Omental fat pad (tissue), 4 donors: ENCODE data around the gene HOXA7. TPM values are rescaled to one million over a fixed set of nuclear protein-coding genes. Genes with fewer than 3 reads are reported as not detected.
A peak's percentile ranks its signal among the peaks of the same experiment; 100 is the strongest.

ENCODE experiments used
- ATAC-seq: fragments of 150-250 bp; one replicate; pipeline ENCODE4 v1.9.1; 2016; ENCODE audit warnings: mild to moderate bottlenecking, moderate library complexity; ENCODE audit not compliant: low FRiP score
- DNase-seq: peaks from one replicate; pipeline ENCODE4 v3.0.0-alpha.2; 2019; ENCODE audit warnings: low spot score
- CTCF ChIP-seq, 3 donors: fragments of 450-650 bp; IDR thresholded peaks; one replicate each; pipeline ENCODE4 v1.5.1; 2016 to 2017; ENCODE audit warnings: antibody characterized with exemption in 3 of 3, mild to moderate bottlenecking in 3 of 3, moderate library complexity in 2 of 3
- total RNA-seq, 4 donors: library from RNA; depleted of rRNA; stranded (reverse); fragments of >200 nt; gene quantifications; one replicate each; pipeline ENCODE4 v1.1.0, GENCODE V29; 2016

Gene HOXA7
- total RNA-seq, 4 donors from 2014 or later, result 4.6 to 6.1 (median 5.3) TPM

- ATAC-seq (no peak), DNase-seq (peak; percentile 33)
- TF ChIP-seq CTCF (IDR thresholded peaks at IDR 0.05), result peak in 2 of 3 donors; percentile 13 to 50
Measured at GRCh38 chr7:27179503-27180430, 23.3 kb upstream of the HOXA7 start.

GRCh38 chr7:27179030-27179429, 22.6 kb upstream of the HOXA7 start:
- no peak for TF ChIP-seq CTCF (IDR thresholded peaks at IDR 0.05)
- DNase-seq (peak; percentile 16), ATAC-seq (no peak)

- TF ChIP-seq CTCF (IDR thresholded peaks at IDR 0.05), result no peak
- ATAC-seq (no peak), DNase-seq (no peak)
Measured at GRCh38 chr7:27178366-27178765, 21.9 kb upstream of the HOXA7 start.

- ATAC-seq, result no peak
- no peak for TF ChIP-seq CTCF (IDR thresholded peaks at IDR 0.05)
- no peak for DNase-seq
Measured at GRCh38 chr7:27177795-27178320, 21.4 kb upstream of the HOXA7 start.

GRCh38 chr7:27176962-27177794, 20.7 kb upstream of the HOXA7 start:
- ATAC-seq (no peak), DNase-seq (peak; percentile 18)
- no peak for TF ChIP-seq CTCF (IDR thresholded peaks at IDR 0.05)

GRCh38 chr7:27176524-27176845, 20.0 kb upstream of the HOXA7 start:
- TF ChIP-seq CTCF (IDR thresholded peaks at IDR 0.05), result no peak
- DNase-seq (peak; percentile 17), ATAC-seq (no peak)
